ENCODE results near the gene GPC6.

DNA sequence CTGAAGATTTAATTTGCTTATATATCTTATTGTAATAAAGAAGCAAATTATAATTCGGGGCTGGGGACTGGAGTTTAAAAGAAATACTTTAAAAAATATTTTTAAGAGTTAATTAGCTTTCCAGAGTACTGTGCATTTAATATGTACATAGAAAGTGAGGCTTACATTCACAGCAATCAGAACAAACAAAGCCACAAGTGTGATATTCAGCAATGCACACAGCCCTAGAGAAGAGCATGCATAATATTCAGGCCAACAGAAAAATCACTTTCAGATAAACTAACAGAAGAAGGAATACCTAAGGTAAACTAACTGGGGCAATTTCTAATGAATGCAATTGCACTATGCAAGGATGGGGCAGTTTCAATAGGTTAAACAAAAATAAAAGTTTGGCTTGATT, 241.8 kb downstream of the GPC6 start:
- TF ChIP-seq SREBF2 (CRISPR knock-in tag; IDR thresholded peaks at IDR 0.05): no peak
- TF ChIP-seq, protein P1, sequence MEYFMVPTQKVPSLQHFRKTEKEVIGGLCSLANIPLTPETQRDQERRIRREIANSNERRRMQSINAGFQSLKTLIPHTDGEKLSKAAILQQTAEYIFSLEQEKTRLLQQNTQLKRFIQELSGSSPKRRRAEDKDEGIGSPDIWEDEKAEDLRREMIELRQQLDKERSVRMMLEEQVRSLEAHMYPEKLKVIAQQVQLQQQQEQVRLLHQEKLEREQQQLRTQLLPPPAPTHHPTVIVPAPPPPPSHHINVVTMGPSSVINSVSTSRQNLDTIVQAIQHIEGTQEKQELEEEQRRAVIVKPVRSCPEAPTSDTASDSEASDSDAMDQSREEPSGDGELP (CRISPR knock-in tag; IDR thresholded peaks at IDR 0.05; ENCODE audit: borderline replicate concordance): no peak
- no peak for TF ChIP-seq HDAC1 (IDR thresholded peaks at IDR 0.05)
- TF ChIP-seq, protein P2, sequence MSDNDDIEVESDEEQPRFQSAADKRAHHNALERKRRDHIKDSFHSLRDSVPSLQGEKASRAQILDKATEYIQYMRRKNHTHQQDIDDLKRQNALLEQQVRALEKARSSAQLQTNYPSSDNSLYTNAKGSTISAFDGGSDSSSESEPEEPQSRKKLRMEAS (CRISPR knock-in tag; IDR thresholded peaks at IDR 0.05): no peak
- TF ChIP-seq TBL1XR1 (IDR thresholded peaks at IDR 0.05; ENCODE audit: low read length in 2 of 2): no peak
- no peak for TF ChIP-seq YY1 (IDR thresholded peaks at IDR 0.05; ENCODE audit: borderline replicate concordance in 1 of 3, control insufficient read depth in 1 of 3, extremely low read depth in 1 of 3, insufficient read depth in 3 of 3, insufficient read length in 1 of 3, insufficient replicate concordance in 2 of 3, low read depth in 1 of 3, low read length in 2 of 3)
- TF ChIP-seq KAT7 (CRISPR knock-in tag; IDR thresholded peaks at IDR 0.05; ENCODE audit: borderline replicate concordance): no peak
